ENCODE results near the gene ASB10. TPM values are rescaled to one million over a fixed set of nuclear protein-coding genes. Genes with fewer than 3 reads are reported as not detected.

ASB10 gene
- total RNA-seq, 2 experiments from 2014 or later: not detected

- ChIA-PET CTCF (no interaction called here), POLR2A (no interaction called here)
- no peak overlapping the region for H3K4me3 Mint-ChIP-seq
- H3K4me1 Mint-ChIP-seq (ENCODE audit: low read depth): no peaks in the 10 kb centered on the region
- H3K27ac Mint-ChIP-seq: no peak overlapping the region
- peaks cover 2% of the 10 kb centered on the region for H3K27me3 Mint-ChIP-seq
- intact Hi-C loops (cut with micrococcal nuclease): no loop called here
- no peaks in the 10 kb centered on the region for H3K36me3 Mint-ChIP-seq
- DNase-seq: no peak
- H3K9me3 Mint-ChIP-seq: no peaks in the 10 kb centered on the region
These were observed 8.8 kb upstream of the ASB10 start for GRCh38 chr7:151195616-151196450.

GRCh38 chr7:151194188-151194587 lies 7.1 kb upstream of the ASB10 start:
- CTCF ChIA-PET: interaction anchor here (1.3 kb wide), 1 partner anchor 70 kb away, joined by 3 read pairs; no protein-coding TSS in a partner anchor
- POLR2A ChIA-PET: no interaction called here
- intact Hi-C loops (cut with micrococcal nuclease): no loop called here
- Mint-ChIP-seq H3K27me3 (peaks cover 2% of the 10 kb centered on the region), H3K9me3 (no peaks in the 10 kb centered on the region), H3K4me3 (no peak overlapping the region), H3K27ac (no peak overlapping the region), H3K4me1 (ENCODE audit: low read depth) (no peaks in the 10 kb centered on the region), H3K36me3 (no peaks in the 10 kb centered on the region)
- DNase-seq: no peak

DNA sequence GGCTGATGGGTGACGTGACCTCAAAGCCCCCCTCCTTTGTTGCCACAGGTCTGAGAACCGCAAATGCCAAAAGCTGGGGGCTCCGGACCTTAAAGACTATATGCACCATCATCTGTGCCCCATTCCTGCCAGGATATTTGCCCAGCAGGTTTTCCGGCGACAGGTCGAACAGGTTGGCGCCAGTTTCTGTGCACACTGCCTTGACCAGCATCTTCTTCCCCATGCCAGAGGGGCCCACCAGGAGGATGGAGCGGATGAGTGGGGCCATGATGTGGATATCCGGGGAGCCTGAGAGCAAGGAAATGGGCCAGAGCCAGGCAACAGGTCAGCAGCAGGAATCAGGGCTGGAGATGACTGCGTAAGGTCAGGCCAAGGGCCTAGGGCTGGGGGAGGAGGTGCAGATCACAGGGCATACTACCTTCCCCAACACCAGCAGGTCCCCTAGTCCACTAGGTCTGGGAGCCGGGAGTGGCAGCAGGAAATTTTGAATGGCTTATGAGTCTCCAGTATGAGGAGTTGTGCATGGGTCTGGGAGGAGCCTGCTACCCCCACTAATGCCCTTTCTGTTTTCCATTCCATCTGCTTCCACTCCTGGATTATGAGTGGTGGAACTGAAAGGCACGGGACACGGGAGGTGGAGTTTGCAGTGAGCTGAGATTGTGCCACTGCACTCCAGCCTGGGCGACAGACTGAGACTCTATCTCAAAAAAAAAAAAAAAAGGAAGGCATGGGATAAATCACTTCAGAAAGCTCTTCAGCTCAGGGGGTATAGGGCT lies 6.3 kb upstream of the ASB10 start:
- ChIA-PET CTCF (no interaction called here), POLR2A (no interaction called here)
- no peak overlapping the region for H3K27ac Mint-ChIP-seq
- no peaks in the 10 kb centered on the region for H3K4me1 Mint-ChIP-seq (ENCODE audit: low read depth)
- intact Hi-C loops (cut with micrococcal nuclease): no loop called here
- no peaks in the 10 kb centered on the region for H3K9me3 Mint-ChIP-seq
- DNase-seq: no peak
- no peaks in the 10 kb centered on the region for H3K36me3 Mint-ChIP-seq
- no peak overlapping the region for H3K4me3 Mint-ChIP-seq
- peaks cover 2% of the 10 kb centered on the region for H3K27me3 Mint-ChIP-seq

DNA sequence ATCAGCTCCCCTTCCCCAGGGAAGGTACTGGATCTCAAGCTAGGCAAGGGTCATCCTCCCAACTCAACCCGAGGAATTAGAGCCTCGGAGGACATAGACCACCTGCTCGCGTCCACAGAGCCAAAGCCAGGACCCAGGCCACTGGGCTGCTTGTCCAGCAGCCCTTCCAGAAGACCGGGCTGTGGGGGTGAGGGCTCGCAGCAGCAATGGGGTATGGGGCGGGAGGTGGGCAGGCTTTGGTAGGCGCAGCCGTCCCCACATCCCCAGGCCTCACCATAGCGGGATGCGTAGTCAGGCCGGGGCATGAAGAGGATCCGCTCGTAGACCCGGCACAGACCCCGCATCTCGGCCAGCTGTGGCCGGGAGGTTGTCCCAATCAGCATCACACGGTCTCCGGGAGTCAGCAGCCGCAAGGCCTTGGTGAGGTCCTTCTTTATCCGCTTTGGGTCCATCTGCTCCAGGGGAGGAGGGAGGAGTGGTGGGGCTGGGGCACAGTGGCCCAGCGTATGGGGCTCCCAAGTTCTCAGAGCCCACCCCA lies 5.0 kb upstream of the ASB10 start:
- intact Hi-C loops (cut with micrococcal nuclease): no loop called here
- Mint-ChIP-seq H3K9me3 (no peaks in the 10 kb centered on the region), H3K4me3 (no peak overlapping the region), H3K4me1 (ENCODE audit: low read depth) (no peaks in the 10 kb centered on the region), H3K27ac (no peak overlapping the region), H3K36me3 (no peaks in the 10 kb centered on the region), H3K27me3 (peaks cover 2% of the 10 kb centered on the region)
- CTCF ChIA-PET: no interaction called here
- no peak for DNase-seq
- POLR2A ChIA-PET: interaction anchor here (0.6 kb wide), 1 partner anchor 87 kb away, joined by 4 read pairs; no protein-coding TSS in a partner anchor

DNA sequence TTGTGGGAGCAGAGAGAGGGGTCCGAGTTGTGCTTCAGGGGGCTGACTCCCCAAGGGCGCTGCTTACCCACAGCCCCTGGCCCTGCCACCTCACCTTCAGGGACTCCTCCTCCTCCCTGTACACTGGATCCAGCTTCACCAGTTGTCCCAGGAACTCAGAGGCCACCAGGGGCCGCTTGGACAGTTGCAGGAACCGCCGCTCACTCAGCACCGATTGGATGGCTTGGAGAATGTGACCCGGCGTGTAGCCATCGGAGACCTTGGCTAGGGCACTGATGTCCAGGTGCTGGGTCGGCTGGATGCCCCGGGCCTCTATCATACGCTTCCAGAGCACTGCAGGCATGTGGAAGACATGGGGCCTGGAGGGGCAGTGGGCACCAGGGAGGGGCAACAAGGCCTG lies 4.5 kb upstream of the ASB10 start:
- intact Hi-C loops (cut with micrococcal nuclease): no loop called here
- CTCF ChIA-PET: no interaction called here
- H3K27ac Mint-ChIP-seq: no peak overlapping the region
- POLR2A ChIA-PET: interaction anchor here (0.6 kb wide), 1 partner anchor 88 kb away, joined by 4 read pairs; no protein-coding TSS in a partner anchor
- H3K36me3 Mint-ChIP-seq: no peaks in the 10 kb centered on the region
- H3K27me3 Mint-ChIP-seq: peaks cover 2% of the 10 kb centered on the region
- H3K9me3 Mint-ChIP-seq: no peaks in the 10 kb centered on the region
- no peak for DNase-seq
- no peaks in the 10 kb centered on the region for H3K4me1 Mint-ChIP-seq (ENCODE audit: low read depth)
- no peak overlapping the region for H3K4me3 Mint-ChIP-seq

DNA sequence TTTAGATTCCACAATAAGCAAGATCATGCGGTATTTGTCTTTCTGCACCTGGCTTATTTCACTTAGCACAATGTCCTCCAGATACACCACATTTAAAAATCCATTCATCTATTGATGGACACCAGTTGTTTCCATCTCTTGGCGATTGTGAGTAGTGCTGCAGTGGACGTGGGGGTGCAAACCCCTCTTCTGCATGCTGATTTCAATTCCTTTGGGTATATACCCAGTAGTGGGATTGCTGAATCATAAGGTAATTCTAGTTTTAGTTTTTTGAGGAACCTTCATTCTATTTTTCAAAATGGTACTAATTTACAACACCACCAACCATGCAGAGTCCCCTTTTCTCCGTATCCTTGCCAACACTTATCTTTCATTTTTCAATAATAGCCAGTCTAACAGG lies 2.0 kb upstream of the ASB10 start:
- ChIA-PET CTCF (no interaction called here), POLR2A (no interaction called here)
- Mint-ChIP-seq H3K27me3 (no peaks in the 10 kb centered on the region), H3K4me3 (no peak overlapping the region), H3K27ac (no peak overlapping the region), H3K36me3 (no peaks in the 10 kb centered on the region), H3K9me3 (no peaks in the 10 kb centered on the region), H3K4me1 (ENCODE audit: low read depth) (no peaks in the 10 kb centered on the region)
- intact Hi-C loops (cut with micrococcal nuclease): no loop called here
- no peak for DNase-seq

DNA sequence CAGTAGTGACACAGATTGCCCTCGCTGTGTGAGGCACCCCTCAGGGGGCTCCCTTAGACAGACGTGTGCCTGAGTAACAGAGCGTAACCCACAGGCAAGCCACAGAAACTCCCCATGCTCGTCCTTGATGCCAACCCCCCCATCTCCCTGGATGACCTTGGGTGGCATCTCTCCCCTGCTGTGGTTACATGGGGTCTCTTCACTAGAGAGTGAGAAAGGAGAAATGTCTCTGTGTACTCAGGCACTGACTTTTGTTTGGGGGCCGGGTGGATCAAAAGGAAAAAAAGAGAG lies 1.1 kb upstream of the ASB10 start:
- Mint-ChIP-seq H3K4me1 (ENCODE audit: low read depth) (no peaks in the 10 kb centered on the region), H3K27ac (no peak overlapping the region), H3K36me3 (no peaks in the 10 kb centered on the region), H3K27me3 (no peaks in the 10 kb centered on the region), H3K4me3 (no peak overlapping the region), H3K9me3 (no peaks in the 10 kb centered on the region)
- CTCF ChIA-PET: interaction anchor here (0.9 kb wide), 1 partner anchor 64 kb away, joined by 3 read pairs; no protein-coding TSS in a partner anchor
- no peak for DNase-seq
- POLR2A ChIA-PET: no interaction called here
- intact Hi-C loops (cut with micrococcal nuclease): no loop called here

DNA sequence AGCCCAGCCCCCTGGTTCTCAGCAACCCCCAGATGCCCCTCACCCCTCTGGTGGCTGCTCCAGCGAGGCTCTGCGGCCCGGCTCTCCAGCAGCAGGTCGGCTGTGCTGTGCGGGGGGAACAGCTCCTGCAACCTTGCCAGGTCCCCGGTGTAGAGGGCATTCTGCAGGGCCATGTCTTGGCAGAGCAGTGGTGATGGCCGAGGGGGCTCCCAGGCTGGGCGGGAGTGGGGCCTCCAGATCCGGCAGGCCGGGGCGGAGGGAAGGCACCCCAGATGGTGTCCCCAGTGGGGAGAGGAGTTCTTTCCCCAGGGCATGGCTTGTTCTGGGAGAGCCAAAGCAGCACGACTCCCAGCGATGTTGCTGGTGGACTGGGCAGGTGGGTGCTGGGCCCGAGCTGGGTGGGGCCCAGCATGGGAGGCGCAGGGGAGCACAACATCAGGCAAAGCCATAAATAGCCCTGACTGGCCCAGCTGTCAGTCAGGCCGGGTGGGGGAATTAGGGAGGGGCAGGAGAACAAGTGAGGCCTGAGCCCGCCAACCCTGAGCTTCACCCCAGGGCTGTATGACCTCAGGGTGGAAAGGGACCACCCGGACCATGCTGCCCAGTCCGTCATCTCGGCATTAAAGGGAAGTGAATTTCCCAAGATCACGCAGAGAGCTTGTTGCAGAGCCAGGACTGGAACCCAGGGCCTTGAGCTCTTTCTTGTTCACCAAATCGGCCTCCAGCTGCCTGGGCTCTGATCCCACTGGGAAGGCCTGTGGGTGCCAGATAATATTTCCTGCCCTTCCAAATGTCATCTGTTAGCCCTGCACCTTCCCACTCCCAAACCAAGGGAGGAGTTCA lies 580 bp upstream of the ASB10 start:
- Mint-ChIP-seq H3K4me3 (no peak overlapping the region), H3K27me3 (no peaks in the 10 kb centered on the region), H3K9me3 (no peaks in the 10 kb centered on the region), H3K4me1 (ENCODE audit: low read depth) (no peaks in the 10 kb centered on the region), H3K36me3 (no peaks in the 10 kb centered on the region), H3K27ac (no peak overlapping the region)
- POLR2A ChIA-PET: no interaction called here
- CTCF ChIA-PET: interaction anchor here (0.9 kb wide), 1 partner anchor 64 kb away, joined by 3 read pairs; no protein-coding TSS in a partner anchor
- DNase-seq: no peak
- intact Hi-C loops (cut with micrococcal nuclease): no loop called here

DNA sequence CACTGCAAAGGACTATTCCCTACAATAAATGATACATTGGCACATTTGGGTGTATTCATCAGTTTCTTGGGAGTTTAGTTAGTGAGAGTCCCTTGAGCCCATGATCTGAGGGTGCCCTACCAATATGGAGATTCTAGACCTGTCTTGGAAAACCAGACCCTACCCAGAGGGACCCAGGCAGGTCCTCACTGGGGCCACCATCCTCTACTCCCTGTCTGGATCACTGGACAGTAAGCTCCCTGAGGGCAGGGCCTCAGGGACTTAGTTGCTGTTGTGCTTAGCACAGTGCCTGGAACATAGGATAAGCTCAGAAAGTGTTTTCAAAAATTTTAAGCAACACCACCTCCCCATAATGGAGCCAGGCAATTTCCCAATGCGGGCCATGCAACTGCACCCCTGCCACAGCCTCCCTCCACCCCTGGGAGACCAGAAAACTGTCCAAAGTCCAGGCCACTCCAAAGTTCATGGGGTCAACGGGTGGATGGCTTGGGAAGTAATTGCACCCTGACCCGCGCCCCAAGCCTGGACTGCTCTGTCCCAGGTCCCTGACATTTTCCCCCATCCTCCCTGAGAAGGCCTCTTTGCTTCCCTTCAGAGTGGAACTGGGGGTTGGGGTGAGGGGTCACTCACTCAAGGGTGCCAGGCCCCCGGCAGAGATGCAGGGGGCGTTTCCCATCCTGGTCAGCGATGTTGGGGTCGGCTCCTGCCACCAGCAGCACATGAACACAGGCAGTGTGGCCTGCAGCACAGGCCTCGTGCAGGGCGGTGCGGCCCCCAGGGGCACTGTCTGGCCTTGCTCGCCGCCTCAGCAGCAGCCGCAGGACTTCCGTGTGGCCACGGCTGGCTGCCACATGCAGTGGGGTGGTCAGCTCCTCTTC lies 1.0 kb downstream of the ASB10 start:
- CTCF ChIA-PET: no interaction called here
- peaks cover 3% of the 10 kb centered on the region for H3K27me3 Mint-ChIP-seq
- no peak overlapping the region for H3K4me3 Mint-ChIP-seq
- no peaks in the 10 kb centered on the region for H3K9me3 Mint-ChIP-seq
- H3K27ac Mint-ChIP-seq: no peak overlapping the region
- intact Hi-C loops (cut with micrococcal nuclease): no loop called here
- H3K4me1 Mint-ChIP-seq (ENCODE audit: low read depth): no peaks in the 10 kb centered on the region
- DNase-seq: no peak
- H3K36me3 Mint-ChIP-seq: no peaks in the 10 kb centered on the region
- POLR2A ChIA-PET: no interaction called here

DNA sequence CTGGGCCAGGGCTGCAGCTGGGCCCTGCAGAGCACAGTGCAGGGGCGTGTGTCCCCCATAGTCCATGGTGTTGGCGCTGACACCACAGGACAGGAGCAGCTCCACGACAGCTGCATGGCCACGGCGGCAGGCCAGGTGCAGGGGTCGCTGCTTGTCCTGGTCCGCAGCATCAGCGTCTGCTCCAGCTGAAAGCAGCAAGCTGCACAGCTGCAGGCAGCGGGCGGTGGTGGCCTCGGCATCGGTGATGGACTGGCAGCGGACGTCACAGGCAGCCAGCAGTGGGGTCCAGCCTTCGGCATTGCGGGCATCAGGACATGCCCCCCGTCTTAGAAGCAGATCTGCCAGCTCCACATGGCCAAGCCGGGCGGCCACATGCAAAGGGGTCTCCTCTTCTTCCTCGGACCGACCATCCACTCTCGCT lies 6.0 kb downstream of the ASB10 start:
- Mint-ChIP-seq H3K4me3 (no peak overlapping the region), H3K27me3 (peaks cover 8% of the 10 kb centered on the region), H3K9me3 (no peaks in the 10 kb centered on the region), H3K4me1 (ENCODE audit: low read depth) (no peaks in the 10 kb centered on the region), H3K27ac (no peak overlapping the region), H3K36me3 (no peaks in the 10 kb centered on the region)
- ChIA-PET CTCF (no interaction called here), POLR2A (interaction anchor here (0.8 kb wide), 1 partner anchor 30 kb away, joined by 3 read pairs; no protein-coding TSS in a partner anchor)
- intact Hi-C loops (cut with micrococcal nuclease): no loop called here
- DNase-seq: peak; percentile 3

DNA sequence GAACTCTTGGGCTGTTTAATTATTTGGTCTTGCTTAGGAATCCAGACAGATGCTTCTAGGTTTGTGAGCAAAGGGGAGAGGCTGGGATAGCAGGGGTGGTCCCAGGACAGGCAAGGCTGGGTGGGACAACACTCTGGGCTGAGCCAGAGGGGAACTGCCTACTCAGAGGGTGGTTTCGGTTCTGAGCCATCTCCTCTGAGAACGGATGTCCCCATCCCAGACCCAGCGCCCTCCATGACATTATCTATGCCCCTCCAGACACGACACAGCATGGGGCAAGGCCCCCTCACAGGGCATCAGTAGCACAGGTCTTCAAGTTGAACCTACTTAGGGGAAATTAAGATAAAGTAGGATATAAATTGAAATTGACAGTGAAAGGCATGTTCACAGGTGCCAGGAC lies 7.1 kb downstream of the ASB10 start:
- Mint-ChIP-seq H3K4me3 (no peak overlapping the region), H3K27me3 (peaks cover 8% of the 10 kb centered on the region), H3K27ac (no peak overlapping the region), H3K9me3 (no peaks in the 10 kb centered on the region), H3K36me3 (no peaks in the 10 kb centered on the region), H3K4me1 (ENCODE audit: low read depth) (no peaks in the 10 kb centered on the region)
- CTCF ChIA-PET: interaction anchor here (1.6 kb wide), 1 partner anchor 10 kb away, joined by 7 read pairs; no protein-coding TSS in a partner anchor
- intact Hi-C loops (cut with micrococcal nuclease): no loop called here
- POLR2A ChIA-PET: no interaction called here
- no peak for DNase-seq

Measured in activated CD4-positive, alpha-beta memory T cell treated with anti-CD3 and anti-CD28 coated beads for 36 hours (primary cell).